T-helper 17 cell (primary cell): Measurements from ENCODE around the gene KIAA1586. TPM values are rescaled to one million over a fixed set of nuclear protein-coding genes. Genes with fewer than 3 reads are reported as not detected.
"Not testable (repeated sequence)": the region's sequence is repeated elsewhere in the genome, so short reads cannot be mapped to it uniquely, and the experiment has no call there.

ENCODE experiments used
- ATAC-seq: fragments of 150-1000 bp; cut with Tn5 transposase; 2 replicates; pipeline ENCODE4 v1.10.0; 2021; ENCODE audit warnings: mild to moderate bottlenecking, moderate library complexity
- DNase-seq, 3 donors: peaks; one replicate each; pipeline versions ENCODE4 v3.0.0 to v3.0.0-alpha.2; 2020 to 2021
- H3K9me3 ChIP-seq: one replicate; pipeline ENCODE4 v1.7.0; 2013; ENCODE audit warnings: low read length, mild to moderate bottlenecking; ENCODE audit not compliant: control insufficient read depth, poor library complexity, severe bottlenecking
- H3K27ac Mint-ChIP-seq: one replicate; pipeline ENCODE4 v1.8.0; 2022; ENCODE audit warnings: mild to moderate bottlenecking, moderate library complexity, mixed read lengths
- H3K27me3 Mint-ChIP-seq: one replicate; pipeline ENCODE4 v1.8.0; 2022; ENCODE audit warnings: mixed read lengths
- H3K36me3 Mint-ChIP-seq: one replicate; pipeline ENCODE4 v1.8.0; 2022; ENCODE audit warnings: low read depth, mixed read lengths
- H3K4me1 Mint-ChIP-seq: one replicate; pipeline ENCODE4 v1.8.0; 2022; ENCODE audit warnings: mild to moderate bottlenecking, mixed read lengths
- H3K4me3 Mint-ChIP-seq: one replicate; pipeline ENCODE4 v1.8.0; 2022; ENCODE audit warnings: mild to moderate bottlenecking, moderate library complexity, mixed read lengths
- total RNA-seq, 4 donors: library from RNA in 2 of 4; stranded (reverse) in 2 of 4; gene quantifications; one replicate each; pipeline ENCODE4 v1.2.3 and lab custom pipeline; 2022 to 2026

Gene KIAA1586
- total RNA-seq, 2 donors from 2014 or later: 11.9 to 17.3 TPM

DNA sequence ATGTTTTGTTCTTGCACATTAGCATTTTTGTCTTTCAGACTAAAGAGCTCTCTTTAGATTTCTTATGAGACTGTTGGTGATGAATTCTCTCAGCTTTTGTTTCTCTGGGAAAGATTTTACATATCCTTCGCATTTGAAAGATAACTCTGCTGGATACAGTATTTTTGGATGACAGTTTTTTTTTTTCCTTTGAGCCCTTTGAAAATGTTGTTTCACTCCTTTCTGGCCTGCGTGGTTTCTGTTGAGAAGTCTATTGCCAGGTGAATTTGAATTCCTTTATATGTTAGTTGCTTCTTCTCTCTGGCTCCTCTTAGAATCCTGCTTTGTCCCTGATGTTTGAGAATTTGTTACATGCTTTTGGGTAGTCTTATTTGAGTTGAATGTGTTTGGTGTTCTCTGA lies 22.2 kb upstream of the KIAA1586 start:
- Mint-ChIP-seq H3K4me1 (peaks cover 4% of the 10 kb centered on the region), H3K27ac (no peak overlapping the region), H3K36me3 (no peaks in the 10 kb centered on the region), H3K27me3 (peaks cover 17% of the 10 kb centered on the region), H3K4me3 (no peak overlapping the region)
- H3K9me3 ChIP-seq: peaks cover 3% of the 10 kb centered on the region
- DNase-seq: no peak
- no peak for ATAC-seq

DNA sequence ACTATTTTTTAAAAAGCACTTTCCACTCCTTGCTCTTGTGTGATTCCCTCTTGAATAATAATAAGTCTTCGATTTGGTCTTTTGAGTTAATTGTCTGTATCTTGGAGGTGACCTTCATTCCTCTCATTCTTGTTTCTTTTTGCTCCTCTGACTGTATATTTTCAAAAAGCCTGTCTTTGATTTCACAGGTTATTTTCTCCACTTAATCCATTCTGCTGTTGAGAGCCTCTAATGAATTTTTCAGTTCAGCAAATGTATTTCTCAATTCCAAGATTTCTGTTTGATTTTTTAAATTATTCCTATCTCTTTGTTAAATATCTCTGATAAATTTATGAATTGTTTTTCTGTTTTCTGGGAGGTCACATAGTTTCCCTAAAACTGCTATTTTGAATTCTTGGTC lies 21.7 kb upstream of the KIAA1586 start:
- H3K36me3 Mint-ChIP-seq: no peaks in the 10 kb centered on the region
- no peak for DNase-seq
- no peak for ATAC-seq
- H3K4me1 Mint-ChIP-seq: no peaks in the 10 kb centered on the region
- H3K27me3 Mint-ChIP-seq: peaks cover 17% of the 10 kb centered on the region
- H3K4me3 Mint-ChIP-seq: no peak overlapping the region
- H3K9me3 ChIP-seq: peaks cover 3% of the 10 kb centered on the region
- no peak overlapping the region for H3K27ac Mint-ChIP-seq

DNA sequence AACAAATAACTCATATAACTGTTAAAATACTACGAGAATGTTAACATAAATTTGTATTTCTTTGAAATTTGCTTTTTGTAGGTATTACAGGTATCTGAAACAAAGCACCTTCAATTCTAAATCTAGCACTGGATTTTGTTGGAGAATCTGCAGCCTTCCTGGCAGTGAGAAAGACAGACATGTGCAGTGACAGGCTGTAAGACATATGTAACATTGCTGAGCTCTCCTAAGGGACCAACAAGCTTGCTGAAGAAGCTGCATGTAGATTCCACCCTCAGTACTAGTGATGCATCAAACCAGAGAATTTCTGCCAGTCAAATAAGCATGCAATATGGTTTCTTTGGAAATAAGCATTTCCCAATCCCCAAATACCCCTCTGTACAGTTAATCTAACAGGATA lies 20.5 kb upstream of the KIAA1586 start:
- H3K4me1 Mint-ChIP-seq: no peaks in the 10 kb centered on the region
- no peak for ATAC-seq
- H3K27me3 Mint-ChIP-seq: peaks cover 17% of the 10 kb centered on the region

DNA sequence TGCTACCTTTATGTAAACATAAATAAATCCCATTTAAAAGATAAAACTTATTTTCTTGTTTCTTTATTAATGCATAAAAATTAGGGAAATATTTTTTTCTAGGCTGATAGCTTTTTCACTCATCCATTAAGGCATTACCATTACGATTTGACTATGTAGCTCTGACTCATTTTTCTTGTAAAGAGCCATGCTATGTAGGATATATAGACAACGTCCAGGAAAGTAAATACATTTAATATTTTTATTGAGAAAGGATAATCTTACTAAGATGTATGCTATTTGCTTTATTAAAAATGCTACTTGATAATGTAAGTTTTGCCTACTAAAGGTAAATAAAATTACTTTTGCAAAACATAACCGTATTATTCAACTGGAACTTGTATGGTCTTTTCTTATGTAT lies 19.2 kb upstream of the KIAA1586 start:
- no peak for DNase-seq

More for the DNA sequence above, 20.5 kb upstream of the KIAA1586 start:
- no peak overlapping the region for H3K27ac Mint-ChIP-seq
- peaks cover 3% of the 10 kb centered on the region for H3K9me3 ChIP-seq
- no peak for DNase-seq
- H3K36me3 Mint-ChIP-seq: no peaks in the 10 kb centered on the region
- no peak overlapping the region for H3K4me3 Mint-ChIP-seq

DNA sequence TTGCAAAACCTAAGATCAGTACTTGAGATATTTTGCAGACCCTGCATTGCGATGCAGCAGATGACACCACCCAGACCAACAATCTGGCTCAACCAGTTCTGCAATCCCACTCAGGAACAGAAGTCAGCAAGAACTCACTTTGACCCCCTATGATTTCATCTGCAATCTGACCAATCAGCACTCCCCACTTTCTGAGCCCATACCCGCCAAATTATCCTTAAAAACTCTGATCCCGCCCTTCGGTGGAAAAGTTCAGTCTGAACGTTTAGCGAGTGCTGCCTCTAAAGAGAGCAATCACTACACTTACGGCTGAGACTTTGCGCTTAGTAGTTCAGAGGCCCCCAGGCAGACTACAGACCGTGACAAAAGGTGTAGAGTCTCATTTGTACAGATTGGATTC lies 17.3 kb upstream of the KIAA1586 start:
- peaks cover 36% of the 10 kb centered on the region for H3K27me3 Mint-ChIP-seq
- no peak overlapping the region for H3K27ac Mint-ChIP-seq
- DNase-seq (no peak), ATAC-seq (no peak)
- no peaks in the 10 kb centered on the region for H3K36me3 Mint-ChIP-seq
- no peak overlapping the region for H3K4me3 Mint-ChIP-seq
- H3K9me3 ChIP-seq: peaks cover 3% of the 10 kb centered on the region
- H3K4me1 Mint-ChIP-seq: no peaks in the 10 kb centered on the region

More for the DNA sequence above, 19.2 kb upstream of the KIAA1586 start:
- ATAC-seq: no peak
- Mint-ChIP-seq H3K4me3 (no peak overlapping the region), H3K4me1 (no peaks in the 10 kb centered on the region), H3K27ac (no peak overlapping the region), H3K36me3 (no peaks in the 10 kb centered on the region), H3K27me3 (peaks cover 25% of the 10 kb centered on the region)
- peaks cover 3% of the 10 kb centered on the region for H3K9me3 ChIP-seq

DNA sequence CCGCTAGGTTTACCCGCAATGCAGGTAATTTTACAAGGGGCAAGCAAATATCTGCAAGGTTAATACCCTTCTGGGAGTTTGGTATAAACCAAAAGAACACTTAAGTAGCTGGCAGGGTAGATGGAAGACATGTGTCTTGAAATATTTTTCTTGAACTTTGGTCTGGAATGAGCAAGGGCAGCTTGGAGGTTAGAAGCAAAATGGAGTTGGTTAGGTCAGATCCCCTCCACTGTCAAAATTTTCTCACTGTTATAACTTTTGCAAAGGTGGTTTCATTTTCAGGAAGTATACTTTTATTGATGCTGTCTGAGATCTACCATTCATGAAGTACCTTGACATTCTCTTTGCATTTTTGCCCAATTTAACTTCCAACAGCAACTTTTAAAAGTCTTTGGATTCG lies 13.3 kb upstream of the KIAA1586 start:
- H3K9me3 ChIP-seq: no peaks in the 10 kb centered on the region
- Mint-ChIP-seq H3K27me3 (peaks cover 68% of the 10 kb centered on the region), H3K4me3 (no peak overlapping the region), H3K36me3 (no peaks in the 10 kb centered on the region), H3K27ac (no peak overlapping the region), H3K4me1 (no peaks in the 10 kb centered on the region)
- no peak for DNase-seq
- no peak for ATAC-seq

DNA sequence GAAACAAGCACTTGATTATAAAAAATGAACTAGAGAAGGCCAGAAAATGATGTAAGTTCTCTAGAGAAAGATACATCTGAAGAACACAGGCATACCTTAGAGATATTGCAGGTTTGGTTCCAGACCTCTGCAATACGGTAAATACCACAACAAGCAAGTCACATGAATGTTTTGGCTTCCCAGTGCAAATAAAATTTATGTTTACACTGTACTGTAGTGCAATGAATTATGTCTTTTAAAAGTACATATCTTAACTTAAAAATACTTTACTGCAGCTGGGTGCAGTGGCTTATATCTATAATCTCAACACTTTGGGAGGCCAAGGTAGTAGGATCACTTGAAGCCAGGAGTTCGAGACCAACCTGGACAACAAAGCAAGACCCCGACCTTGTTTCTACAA lies 10.9 kb upstream of the KIAA1586 start:
- DNase-seq (no peak), ATAC-seq (no peak)
- Mint-ChIP-seq H3K4me3 (no peak overlapping the region), H3K27me3 (peaks cover 76% of the 10 kb centered on the region), H3K27ac (no peak overlapping the region), H3K36me3 (no peaks in the 10 kb centered on the region), H3K4me1 (no peaks in the 10 kb centered on the region)
- no peaks in the 10 kb centered on the region for H3K9me3 ChIP-seq

DNA sequence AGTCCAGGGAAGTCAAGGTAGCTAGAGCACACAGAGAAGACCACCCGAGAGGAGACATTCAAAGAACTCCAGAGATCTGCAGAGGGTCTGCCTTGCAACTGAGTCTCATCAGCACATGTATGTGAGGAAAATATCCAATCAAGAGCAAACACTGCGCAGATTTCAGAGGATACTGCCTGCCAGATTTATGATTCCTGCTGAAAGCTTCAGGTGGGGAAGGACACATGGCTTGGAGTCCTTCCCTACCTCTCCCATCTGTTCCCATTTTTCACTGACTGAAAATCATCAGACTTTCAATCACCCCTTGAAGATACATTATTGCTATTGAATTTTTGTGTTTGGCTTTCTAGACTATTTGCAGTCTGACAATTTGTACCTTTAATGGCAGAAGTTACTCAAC lies 7.6 kb upstream of the KIAA1586 start:
- no peaks in the 10 kb centered on the region for H3K9me3 ChIP-seq
- Mint-ChIP-seq H3K4me3 (no peak overlapping the region), H3K27me3 (peaks cover 75% of the 10 kb centered on the region), H3K4me1 (no peaks in the 10 kb centered on the region), H3K36me3 (no peaks in the 10 kb centered on the region), H3K27ac (no peak overlapping the region)
- DNase-seq (no peak), ATAC-seq (no peak)

DNA sequence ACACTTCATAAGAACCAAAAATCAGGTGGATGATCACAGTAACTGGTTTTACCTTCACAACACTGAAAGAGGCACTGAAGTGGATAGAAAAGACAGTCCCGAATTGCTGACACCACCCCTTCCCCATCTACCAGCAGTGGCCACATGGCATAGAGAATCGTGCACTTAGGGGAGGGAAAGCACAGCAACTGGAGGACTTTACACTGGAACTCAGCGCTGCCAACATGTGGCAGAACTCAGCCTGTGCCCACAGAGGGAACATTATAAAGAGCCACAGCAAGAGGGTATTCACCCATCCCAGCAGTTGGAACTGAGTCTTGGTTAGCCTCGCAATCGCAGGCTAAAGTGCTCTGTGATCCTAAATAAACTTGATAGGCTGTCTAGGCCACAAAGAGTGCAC lies 6.5 kb upstream of the KIAA1586 start:
- Mint-ChIP-seq H3K4me1 (no peaks in the 10 kb centered on the region), H3K4me3 (no peak overlapping the region), H3K27ac (no peak overlapping the region), H3K36me3 (no peaks in the 10 kb centered on the region), H3K27me3 (peaks cover 74% of the 10 kb centered on the region)
- ATAC-seq (no peak), DNase-seq (no peak)
- H3K9me3 ChIP-seq: no peaks in the 10 kb centered on the region

DNA sequence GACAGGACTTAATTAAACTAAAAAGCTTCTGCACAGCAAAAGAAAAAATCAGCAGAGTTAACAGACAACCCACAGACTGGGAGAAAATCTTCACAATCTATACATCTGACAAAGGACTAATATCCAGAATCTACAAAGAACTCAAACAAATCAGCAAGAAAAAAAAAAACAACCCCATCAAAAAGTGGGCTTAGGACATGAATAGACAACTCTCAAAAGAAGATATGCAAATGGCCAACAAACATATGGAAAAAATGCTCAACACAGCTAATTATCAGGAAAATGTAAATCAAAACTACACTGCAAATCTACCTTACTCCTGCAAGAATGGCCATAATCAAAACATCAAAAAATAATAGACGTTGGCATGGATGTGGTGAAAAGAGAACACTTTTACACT lies 2.4 kb upstream of the KIAA1586 start:
- not testable (repeated sequence) for H3K36me3 Mint-ChIP-seq, H3K9me3 ChIP-seq, DNase-seq, H3K4me3 Mint-ChIP-seq, H3K27ac Mint-ChIP-seq, ATAC-seq
- H3K4me1 Mint-ChIP-seq: peaks cover 12% of the 10 kb centered on the region
- peaks cover 39% of the 10 kb centered on the region for H3K27me3 Mint-ChIP-seq

DNA sequence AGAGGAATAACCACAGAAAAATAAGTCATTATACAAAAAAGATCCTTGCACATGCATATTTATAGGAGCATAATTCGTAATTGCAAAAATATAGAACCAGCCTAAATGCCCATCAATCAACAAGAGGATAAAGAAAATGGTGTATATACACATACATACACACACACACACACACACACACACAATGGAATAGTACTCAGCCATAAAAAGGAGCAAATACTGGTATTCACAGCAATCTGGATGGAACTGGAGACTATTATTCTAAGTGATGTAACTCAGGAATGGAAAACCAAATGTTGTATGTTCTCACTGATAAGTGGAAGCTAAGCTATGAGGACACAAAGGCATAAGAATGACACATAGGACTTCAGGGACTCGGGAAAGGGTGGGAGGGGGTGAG lies 1.9 kb upstream of the KIAA1586 start:
- no peaks in the 10 kb centered on the region for H3K9me3 ChIP-seq
- Mint-ChIP-seq H3K36me3 (peaks cover 2% of the 10 kb centered on the region), H3K27me3 (peaks cover 34% of the 10 kb centered on the region), H3K27ac (no peak overlapping the region), H3K4me1 (peaks cover 16% of the 10 kb centered on the region), H3K4me3 (no peak overlapping the region)
- no peak for DNase-seq
- no peak for ATAC-seq

DNA sequence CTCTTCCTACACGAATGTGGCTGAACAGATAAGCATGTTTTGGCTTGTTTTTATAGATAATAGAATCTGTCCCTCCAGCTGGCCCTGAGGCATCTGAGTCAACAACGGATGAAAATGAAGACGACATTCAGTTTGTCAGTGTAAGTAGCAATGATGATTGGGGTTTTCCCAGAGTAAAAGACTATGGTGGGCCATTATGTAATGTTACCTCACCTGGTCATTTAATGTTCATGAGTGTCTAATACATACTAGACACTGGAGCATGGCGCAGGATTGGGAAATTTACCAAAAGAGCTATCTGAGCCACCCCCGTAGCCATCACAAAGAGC lies 728 bp downstream of the KIAA1586 start:
- not testable (repeated sequence) for H3K4me3 Mint-ChIP-seq, H3K27ac Mint-ChIP-seq, H3K36me3 Mint-ChIP-seq, DNase-seq, H3K9me3 ChIP-seq
- ATAC-seq: peak; percentile 47
- Mint-ChIP-seq H3K27me3 (peaks cover 10% of the 10 kb centered on the region), H3K4me1 (peaks cover 19% of the 10 kb centered on the region)

DNA sequence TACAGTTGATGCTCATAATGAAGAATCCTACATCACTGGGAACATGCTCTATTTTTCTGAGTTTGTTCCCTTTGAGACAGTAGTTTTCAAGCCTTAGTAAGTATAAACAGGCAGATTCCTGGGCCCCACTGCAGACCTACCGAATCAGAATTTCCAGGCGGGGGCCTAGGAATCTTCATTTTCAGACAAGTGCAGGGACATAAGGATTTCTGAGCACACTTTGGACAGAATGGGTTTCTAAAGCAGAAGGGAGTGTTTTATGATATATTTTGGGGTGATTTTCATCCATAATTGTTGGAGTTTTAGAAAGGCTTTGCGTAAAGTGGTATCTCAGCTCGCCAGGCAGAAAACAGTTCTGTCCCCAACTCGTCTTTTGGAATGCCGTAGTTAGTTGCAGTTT lies 1.4 kb downstream of the KIAA1586 start:
- peak overlapping the region; percentile 73 for H3K4me3 Mint-ChIP-seq
- peaks cover 19% of the 10 kb centered on the region for H3K4me1 Mint-ChIP-seq
- H3K36me3 Mint-ChIP-seq, ATAC-seq, H3K27ac Mint-ChIP-seq, DNase-seq, H3K9me3 ChIP-seq: not testable (repeated sequence)
- H3K27me3 Mint-ChIP-seq: peaks cover 10% of the 10 kb centered on the region

DNA sequence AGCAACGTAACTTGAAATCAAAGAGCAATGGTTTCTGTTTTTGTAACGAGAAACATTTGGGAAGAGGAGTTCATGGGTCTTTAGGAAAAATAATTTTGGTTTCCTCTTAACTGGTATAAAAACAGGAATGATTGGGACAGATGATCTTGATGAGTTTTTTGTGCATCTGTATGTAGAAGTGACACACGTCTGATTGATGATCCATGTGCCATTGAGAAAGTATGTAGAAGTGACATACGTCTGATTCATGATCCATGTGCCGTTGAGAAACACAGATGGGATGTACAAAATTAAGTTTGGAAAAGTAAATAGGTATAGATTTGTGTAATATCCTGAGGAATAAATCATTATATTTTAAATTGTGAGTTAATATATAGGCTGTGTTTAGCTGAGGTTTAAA lies 2.1 kb downstream of the KIAA1586 start:
- Mint-ChIP-seq H3K4me3 (peak overlapping the region; percentile 73), H3K36me3 (peaks cover 4% of the 10 kb centered on the region), H3K4me1 (peaks cover 21% of the 10 kb centered on the region), H3K27ac (no peak overlapping the region), H3K27me3 (peaks cover 9% of the 10 kb centered on the region)
- DNase-seq (no peak), ATAC-seq (no peak)
- no peaks in the 10 kb centered on the region for H3K9me3 ChIP-seq

DNA sequence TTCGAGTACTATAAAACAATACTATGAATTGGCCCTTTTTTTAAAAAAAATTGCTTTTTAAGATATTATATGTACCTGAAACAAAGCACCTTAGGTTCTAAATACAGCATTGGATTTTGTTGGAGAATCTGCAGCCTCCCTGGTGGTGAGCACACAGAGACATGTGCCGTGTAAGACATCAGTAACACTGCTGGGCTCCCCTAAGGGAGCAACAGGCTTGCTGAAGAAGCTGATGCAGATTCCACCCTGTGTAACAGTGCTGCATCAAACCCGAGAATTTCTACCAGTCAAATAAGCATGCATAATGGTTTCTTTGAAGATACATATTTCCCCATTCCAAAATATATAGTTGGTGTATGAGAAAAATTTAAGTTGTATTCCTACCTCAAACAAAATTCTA lies 17.4 kb downstream of the KIAA1586 start:
- Mint-ChIP-seq H3K27ac (no peak overlapping the region), H3K36me3 (peaks cover 2% of the 10 kb centered on the region), H3K4me1 (peaks cover 6% of the 10 kb centered on the region), H3K27me3 (no peaks in the 10 kb centered on the region), H3K4me3 (no peak overlapping the region)
- H3K9me3 ChIP-seq: no peaks in the 10 kb centered on the region
- ATAC-seq: no peak
- DNase-seq: no peak
